Activated naive CD8-positive, alpha-beta T cell treated with anti-CD3 and anti-CD28 coated beads, Interleukin-2, amount 50 U/mL, for 16 hours (primary cell): ENCODE results near the gene SPTSSA.
"Not testable (repeated sequence)": the region's sequence is repeated elsewhere in the genome, so short reads cannot be mapped to it uniquely, and the experiment has no call there.

ENCODE experiments used
- DNase-seq: peaks from one replicate; pipeline ENCODE4 v3.0.0-alpha.2; 2020; ENCODE audit warnings: low read depth, low spot score

Gene SPTSSA

GRCh38 chr14:34462132-34462893 lies at the start of gene SPTSSA:
Gene SPTSSA, minus strand, starts transcription at chr14:34462240. Its CDS starts 33 bp downstream, at chr14:34462207.
- peak; percentile 80 for DNase-seq

- no peak for DNase-seq
These were observed 45.8 kb upstream of the SPTSSA start for GRCh38 chr14:34507884-34508283.

GRCh38 chr14:34507459-34507858 lies 45.4 kb upstream of the SPTSSA start:
- DNase-seq, result no peak

GRCh38 chr14:34505124-34505491 lies 43.1 kb upstream of the SPTSSA start:
- not testable (repeated sequence) for DNase-seq

- DNase-seq, result not testable (repeated sequence)
These were observed 42.0 kb upstream of the SPTSSA start for GRCh38 chr14:34504027-34504426.

- DNase-seq, result no peak
These were observed 40.6 kb upstream of the SPTSSA start for GRCh38 chr14:34502545-34503225.

- DNase-seq, result no peak
These were observed 40.0 kb upstream of the SPTSSA start for GRCh38 chr14:34502001-34502400.

GRCh38 chr14:34501004-34501580 lies 39.1 kb upstream of the SPTSSA start:
- no peak for DNase-seq

- no peak for DNase-seq
These were observed 36.8 kb upstream of the SPTSSA start for GRCh38 chr14:34498684-34499412.

GRCh38 chr14:34496679-34497513 lies 34.9 kb upstream of the SPTSSA start:
- no peak for DNase-seq

GRCh38 chr14:34496007-34496678 lies 34.1 kb upstream of the SPTSSA start:
- DNase-seq, result no peak

- no peak for DNase-seq
These were observed 27.3 kb upstream of the SPTSSA start for GRCh38 chr14:34489324-34489723.

- DNase-seq, result no peak
These were observed 26.5 kb upstream of the SPTSSA start for GRCh38 chr14:34488528-34488927.

GRCh38 chr14:34484726-34485125 lies 22.7 kb upstream of the SPTSSA start:
- DNase-seq, result no peak

GRCh38 chr14:34482463-34482862 lies 20.4 kb upstream of the SPTSSA start:
- DNase-seq, result no peak

GRCh38 chr14:34479694-34480093 lies 17.7 kb upstream of the SPTSSA start:
- DNase-seq, result no peak

- no peak for DNase-seq
These were observed 16.2 kb upstream of the SPTSSA start for GRCh38 chr14:34478261-34478660.

GRCh38 chr14:34476036-34476435 lies 14.0 kb upstream of the SPTSSA start:
- DNase-seq, result not testable (repeated sequence)

- DNase-seq, result no peak
These were observed 13.1 kb upstream of the SPTSSA start for GRCh38 chr14:34475163-34475562.

- DNase-seq, result no peak
These were observed 12.2 kb upstream of the SPTSSA start for GRCh38 chr14:34474187-34474679.
